ENCODE measurements around the gene MUC4. TPM values are rescaled to one million over a fixed set of nuclear protein-coding genes. Genes with fewer than 3 reads are reported as not detected.

Gene MUC4
- total and polyA plus RNA-seq, 2 experiments from 2014 or later, result 1.3 TPM

DNA sequence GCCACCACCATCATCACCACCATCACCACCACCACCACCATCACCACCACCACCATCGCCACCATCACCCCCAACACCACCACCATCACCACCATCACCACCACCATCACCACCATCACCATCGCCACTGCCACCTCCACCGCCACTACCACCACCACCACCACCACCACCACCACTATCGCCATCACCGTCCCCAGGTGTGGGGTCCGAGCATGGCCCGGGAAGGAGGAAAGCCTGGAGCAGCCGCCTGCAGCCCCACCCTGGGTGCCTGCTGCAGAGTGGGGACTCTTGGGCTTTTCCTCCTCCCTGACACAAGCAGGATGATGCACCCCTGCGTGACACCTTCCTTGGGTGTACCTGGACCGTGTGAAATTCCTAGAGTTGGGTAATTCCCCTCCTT, 43.9 kb downstream of the MUC4 start:
- H3K27ac ChIP-seq (ENCODE audit: low read depth), result no peak overlapping the region
- H3K9me2 ChIP-seq (ENCODE audit: insufficient read depth), result no peaks in the 10 kb centered on the region
- Mint-ChIP-seq H3K36me3 (ENCODE audit: low read depth) (no peaks in the 10 kb centered on the region; the same call in 2 of the 3 replicates), H3K9me3 (peaks cover 18% of the 10 kb centered on the region), H3K27me3 (ENCODE audit: insufficient read depth, low read depth, poor library complexity) (peaks cover 7% of the 10 kb centered on the region), H3K4me3 (no peak overlapping the region), H3K27ac (no peak overlapping the region), H3K4me1 (no peaks in the 10 kb centered on the region; the same call in 2 of the 3 replicates)
- no peaks in the 10 kb centered on the region for H3K27me3 ChIP-seq (ENCODE audit: insufficient read depth)
- TF ChIP-seq EZH2phosphoT487 (IDR thresholded peaks at IDR 0.05; ENCODE audit: unreplicated experiment) (no peak), ETS1 (IDR thresholded peaks at IDR 0.05) (no peak), CREB1 (CRISPR knock-in tag; IDR thresholded peaks at IDR 0.05; ENCODE audit: low read depth) (no peak), ZNF331 (CRISPR knock-in tag; IDR thresholded peaks at IDR 0.05; ENCODE audit: low read depth) (no peak), JUNB (IDR thresholded peaks at IDR 0.05; ENCODE audit: unreplicated experiment) (no peak), REST (IDR thresholded peaks at IDR 0.05; ENCODE audit: unreplicated experiment) (no peak)
- TF ChIP-seq, protein P1, sequence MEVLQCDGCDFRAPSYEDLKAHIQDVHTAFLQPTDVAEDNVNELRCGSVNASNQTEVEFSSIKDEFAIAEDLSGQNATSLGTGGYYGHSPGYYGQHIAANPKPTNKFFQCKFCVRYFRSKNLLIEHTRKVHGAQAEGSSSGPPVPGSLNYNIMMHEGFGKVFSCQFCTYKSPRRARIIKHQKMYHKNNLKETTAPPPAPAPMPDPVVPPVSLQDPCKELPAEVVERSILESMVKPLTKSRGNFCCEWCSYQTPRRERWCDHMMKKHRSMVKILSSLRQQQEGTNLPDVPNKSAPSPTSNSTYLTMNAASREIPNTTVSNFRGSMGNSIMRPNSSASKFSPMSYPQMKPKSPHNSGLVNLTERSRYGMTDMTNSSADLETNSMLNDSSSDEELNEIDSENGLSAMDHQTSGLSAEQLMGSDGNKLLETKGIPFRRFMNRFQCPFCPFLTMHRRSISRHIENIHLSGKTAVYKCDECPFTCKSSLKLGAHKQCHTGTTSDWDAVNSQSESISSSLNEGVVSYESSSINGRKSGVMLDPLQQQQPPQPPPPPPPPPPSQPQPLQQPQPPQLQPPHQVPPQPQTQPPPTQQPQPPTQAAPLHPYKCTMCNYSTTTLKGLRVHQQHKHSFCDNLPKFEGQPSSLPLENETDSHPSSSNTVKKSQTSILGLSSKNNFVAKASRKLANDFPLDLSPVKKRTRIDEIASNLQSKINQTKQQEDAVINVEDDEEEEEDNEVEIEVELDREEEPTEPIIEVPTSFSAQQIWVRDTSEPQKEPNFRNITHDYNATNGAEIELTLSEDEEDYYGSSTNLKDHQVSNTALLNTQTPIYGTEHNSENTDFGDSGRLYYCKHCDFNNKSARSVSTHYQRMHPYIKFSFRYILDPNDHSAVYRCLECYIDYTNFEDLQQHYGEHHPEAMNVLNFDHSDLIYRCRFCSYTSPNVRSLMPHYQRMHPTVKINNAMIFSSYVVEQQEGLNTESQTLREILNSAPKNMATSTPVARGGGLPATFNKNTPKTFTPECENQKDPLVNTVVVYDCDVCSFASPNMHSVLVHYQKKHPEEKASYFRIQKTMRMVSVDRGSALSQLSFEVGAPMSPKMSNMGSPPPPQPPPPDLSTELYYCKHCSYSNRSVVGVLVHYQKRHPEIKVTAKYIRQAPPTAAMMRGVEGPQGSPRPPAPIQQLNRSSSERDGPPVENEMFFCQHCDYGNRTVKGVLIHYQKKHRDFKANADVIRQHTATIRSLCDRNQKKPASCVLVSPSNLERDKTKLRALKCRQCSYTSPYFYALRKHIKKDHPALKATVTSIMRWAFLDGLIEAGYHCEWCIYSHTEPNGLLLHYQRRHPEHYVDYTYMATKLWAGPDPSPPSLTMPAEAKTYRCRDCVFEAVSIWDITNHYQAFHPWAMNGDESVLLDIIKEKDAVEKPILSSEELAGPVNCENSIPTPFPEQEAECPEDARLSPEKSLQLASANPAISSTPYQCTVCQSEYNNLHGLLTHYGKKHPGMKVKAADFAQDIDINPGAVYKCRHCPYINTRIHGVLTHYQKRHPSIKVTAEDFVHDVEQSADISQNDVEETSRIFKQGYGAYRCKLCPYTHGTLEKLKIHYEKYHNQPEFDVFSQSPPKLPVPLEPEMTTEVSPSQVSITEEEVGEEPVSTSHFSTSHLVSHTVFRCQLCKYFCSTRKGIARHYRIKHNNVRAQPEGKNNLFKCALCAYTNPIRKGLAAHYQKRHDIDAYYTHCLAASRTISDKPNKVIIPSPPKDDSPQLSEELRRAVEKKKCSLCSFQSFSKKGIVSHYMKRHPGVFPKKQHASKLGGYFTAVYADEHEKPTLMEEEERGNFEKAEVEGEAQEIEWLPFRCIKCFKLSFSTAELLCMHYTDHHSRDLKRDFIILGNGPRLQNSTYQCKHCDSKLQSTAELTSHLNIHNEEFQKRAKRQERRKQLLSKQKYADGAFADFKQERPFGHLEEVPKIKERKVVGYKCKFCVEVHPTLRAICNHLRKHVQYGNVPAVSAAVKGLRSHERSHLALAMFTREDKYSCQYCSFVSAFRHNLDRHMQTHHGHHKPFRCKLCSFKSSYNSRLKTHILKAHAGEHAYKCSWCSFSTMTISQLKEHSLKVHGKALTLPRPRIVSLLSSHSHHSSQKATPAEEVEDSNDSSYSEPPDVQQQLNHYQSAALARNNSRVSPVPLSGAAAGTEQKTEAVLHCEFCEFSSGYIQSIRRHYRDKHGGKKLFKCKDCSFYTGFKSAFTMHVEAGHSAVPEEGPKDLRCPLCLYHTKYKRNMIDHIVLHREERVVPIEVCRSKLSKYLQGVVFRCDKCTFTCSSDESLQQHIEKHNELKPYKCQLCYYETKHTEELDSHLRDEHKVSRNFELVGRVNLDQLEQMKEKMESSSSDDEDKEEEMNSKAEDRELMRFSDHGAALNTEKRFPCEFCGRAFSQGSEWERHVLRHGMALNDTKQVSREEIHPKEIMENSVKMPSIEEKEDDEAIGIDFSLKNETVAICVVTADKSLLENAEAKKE (CRISPR knock-in tag; IDR thresholded peaks at IDR 0.05), result no peak
- TF ChIP-seq, protein P2, sequence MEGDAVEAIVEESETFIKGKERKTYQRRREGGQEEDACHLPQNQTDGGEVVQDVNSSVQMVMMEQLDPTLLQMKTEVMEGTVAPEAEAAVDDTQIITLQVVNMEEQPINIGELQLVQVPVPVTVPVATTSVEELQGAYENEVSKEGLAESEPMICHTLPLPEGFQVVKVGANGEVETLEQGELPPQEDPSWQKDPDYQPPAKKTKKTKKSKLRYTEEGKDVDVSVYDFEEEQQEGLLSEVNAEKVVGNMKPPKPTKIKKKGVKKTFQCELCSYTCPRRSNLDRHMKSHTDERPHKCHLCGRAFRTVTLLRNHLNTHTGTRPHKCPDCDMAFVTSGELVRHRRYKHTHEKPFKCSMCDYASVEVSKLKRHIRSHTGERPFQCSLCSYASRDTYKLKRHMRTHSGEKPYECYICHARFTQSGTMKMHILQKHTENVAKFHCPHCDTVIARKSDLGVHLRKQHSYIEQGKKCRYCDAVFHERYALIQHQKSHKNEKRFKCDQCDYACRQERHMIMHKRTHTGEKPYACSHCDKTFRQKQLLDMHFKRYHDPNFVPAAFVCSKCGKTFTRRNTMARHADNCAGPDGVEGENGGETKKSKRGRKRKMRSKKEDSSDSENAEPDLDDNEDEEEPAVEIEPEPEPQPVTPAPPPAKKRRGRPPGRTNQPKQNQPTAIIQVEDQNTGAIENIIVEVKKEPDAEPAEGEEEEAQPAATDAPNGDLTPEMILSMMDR (conservative IDR thresholded peaks at IDR 0.05; ENCODE audit: low read depth in 2 of 2), result no peak
- H3K4me2 ChIP-seq, result no peak overlapping the region
- no peaks in the 10 kb centered on the region for H4K20me1 ChIP-seq (replicated peaks; ENCODE audit: insufficient read depth)
- H3K36me3 ChIP-seq (ENCODE audit: insufficient read depth), result no peaks in the 10 kb centered on the region
- no peak overlapping the region for H2AFZ ChIP-seq
- no peak overlapping the region for H3K4me3 ChIP-seq
- ATAC-seq, result no peak
- no peaks in the 10 kb centered on the region for H3F3A ChIP-seq (replicated peaks; ENCODE audit: low read depth)
- H3K4me1 ChIP-seq (ENCODE audit: insufficient read depth), result no peaks in the 10 kb centered on the region
- no peaks in the 10 kb centered on the region for H3K79me2 ChIP-seq (replicated peaks; ENCODE audit: insufficient read depth)
- no peak for DNase-seq (ENCODE audit: low spot score)
